Kidney glomerular epithelial cell (primary cell): ENCODE measurements around the gene UPP1.
A peak's percentile ranks its signal among the peaks of the same experiment; 100 is the strongest.
"Not testable (repeated sequence)": the region's sequence is repeated elsewhere in the genome, so short reads cannot be mapped to it uniquely, and the experiment has no call there.

ENCODE experiments used
- DNase-seq: peaks from one replicate; lab custom pipeline; 2025; lab: John Stamatoyannopoulos, UW

UPP1 gene

GRCh38 chr7:48089046-48090003 lies at the start of gene UPP1:
TSS of gene UPP1 (plus strand) at chr7:48089265. CDS start at chr7:48094784, 5,519 bp downstream.
- DNase-seq, result no peak

- DNase-seq, result no peak
These were observed 48.0 kb upstream of the UPP1 start for GRCh38 chr7:48040944-48041652.

DNA sequence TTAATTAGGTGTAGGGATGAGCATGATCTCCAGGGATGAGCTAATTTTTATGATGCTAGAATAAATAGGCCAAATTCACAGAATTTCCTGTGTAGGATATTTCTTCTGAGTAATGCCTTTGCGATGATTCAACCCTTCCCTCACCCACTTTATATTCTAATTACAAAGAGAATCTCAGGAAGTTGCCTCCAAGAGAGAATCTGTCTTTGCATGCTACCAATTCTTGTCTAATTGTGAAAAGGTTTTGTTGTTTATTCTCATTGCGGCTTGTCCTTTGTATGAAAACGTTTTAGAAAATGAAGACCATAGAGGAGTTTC lies 47.5 kb upstream of the UPP1 start:
- DNase-seq, result peak; percentile 33

- DNase-seq, result no peak
These were observed 46.8 kb upstream of the UPP1 start for GRCh38 chr7:48042216-48042615.

DNA sequence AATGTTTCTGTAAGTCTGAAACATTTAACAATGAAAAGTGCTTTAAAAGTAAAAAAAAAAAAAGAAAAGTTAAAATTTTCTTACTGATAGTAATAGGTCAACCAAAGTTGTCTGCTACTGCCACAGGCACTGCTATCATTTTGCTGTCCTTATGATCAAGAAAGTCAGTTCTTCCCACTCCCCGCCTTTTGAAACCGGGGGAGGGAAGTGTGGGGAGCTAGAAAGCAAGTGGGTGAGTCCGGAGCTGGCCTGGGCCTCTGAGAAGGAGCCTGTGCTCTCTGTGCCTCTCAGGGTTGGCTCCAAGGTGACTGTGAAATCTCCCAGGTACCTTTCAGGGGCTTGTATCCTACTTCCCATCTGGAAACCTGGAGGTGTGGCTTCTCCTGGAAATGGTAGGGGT lies 46.4 kb upstream of the UPP1 start:
- DNase-seq, result no peak

DNA sequence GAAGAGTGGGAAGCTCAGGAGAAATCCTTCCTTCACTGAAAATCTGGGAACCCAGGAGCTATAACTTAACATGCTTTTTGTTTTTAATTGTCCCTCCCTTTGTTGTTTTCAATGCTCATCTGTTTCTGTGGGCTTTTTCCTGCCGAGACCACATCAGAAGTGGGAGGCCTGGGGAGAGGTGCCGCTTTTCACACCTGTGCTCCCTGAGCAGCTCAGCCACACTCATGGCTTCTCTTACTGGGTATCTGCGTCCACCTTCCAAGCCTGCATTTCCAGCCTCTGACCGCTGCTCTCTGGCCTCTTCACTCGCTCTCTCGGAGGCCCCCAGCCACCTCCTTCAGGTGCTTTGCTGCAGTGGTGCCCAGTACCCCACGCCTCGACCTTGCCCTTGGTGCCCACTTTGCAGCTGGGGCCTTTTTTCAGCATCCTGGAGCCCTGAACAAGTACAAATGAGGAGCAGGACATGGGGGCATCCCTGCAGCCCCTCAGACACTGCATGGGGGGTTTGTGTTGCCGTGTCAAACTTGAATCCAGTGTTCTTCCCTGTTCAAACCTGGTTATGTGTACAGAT lies 43.8 kb upstream of the UPP1 start:
- no peak for DNase-seq

- DNase-seq, result no peak
These were observed 42.6 kb upstream of the UPP1 start for GRCh38 chr7:48046458-48046857.

DNA sequence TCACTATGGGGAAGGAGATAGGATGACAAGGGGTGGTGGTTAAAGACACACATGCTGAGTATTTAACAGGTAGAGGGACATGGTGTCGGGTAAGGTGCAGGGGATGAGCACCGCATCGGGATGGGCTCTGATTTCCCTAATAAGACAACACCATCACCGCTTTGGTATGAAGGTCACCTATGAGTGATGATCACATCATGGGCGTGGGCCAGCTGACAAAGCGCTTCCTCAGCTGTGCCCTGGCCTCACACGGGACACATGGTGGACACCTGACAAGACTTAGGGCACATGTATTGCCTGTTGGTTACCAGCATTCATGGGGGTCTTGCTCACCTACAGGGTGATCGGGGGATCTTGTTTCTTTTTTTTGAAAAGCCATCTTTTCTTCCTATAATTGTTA lies 41.0 kb upstream of the UPP1 start:
- DNase-seq, result no peak

- DNase-seq, result no peak
These were observed 39.2 kb upstream of the UPP1 start for GRCh38 chr7:48049850-48050249.

DNA sequence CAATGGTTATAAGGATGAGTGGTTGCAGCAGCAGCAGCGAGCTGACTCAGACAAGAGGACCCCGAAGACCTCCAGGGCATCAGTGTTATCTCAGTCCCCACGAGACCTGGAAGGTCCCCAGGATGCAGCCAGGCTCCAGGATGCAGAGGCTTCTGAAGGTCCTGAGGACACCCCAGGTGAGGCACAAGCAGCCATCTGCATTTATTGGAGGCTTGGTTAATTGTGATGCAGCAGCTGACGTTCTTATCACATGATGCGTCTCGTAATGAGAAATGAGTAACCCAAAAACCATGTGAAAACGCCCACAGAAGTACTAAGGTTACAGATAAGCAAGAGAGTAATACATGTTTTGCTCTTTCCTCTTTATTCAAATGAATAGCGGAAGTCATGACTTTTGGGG lies 36.3 kb upstream of the UPP1 start:
- no peak for DNase-seq

DNA sequence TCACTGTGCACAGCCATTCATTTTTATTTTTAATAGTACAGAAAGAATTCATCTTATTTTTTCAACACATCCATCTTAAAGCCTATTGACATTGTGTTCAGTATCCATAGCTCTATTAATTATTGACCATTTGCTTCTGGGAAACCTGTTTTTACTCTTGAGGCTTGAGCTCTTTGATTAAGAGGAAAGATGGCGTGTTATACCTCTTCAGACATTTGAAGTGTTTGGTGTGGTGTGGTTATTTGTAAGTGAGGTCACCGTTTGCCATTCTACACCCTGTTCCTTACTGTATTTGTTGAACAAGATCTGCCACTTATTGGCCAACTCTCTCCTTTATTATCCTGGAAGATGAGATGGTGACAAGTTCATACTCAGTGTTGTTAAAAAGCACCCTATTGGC lies 35.3 kb upstream of the UPP1 start:
- no peak for DNase-seq

- no peak for DNase-seq
These were observed 30.1 kb upstream of the UPP1 start for GRCh38 chr7:48058990-48059389.

DNA sequence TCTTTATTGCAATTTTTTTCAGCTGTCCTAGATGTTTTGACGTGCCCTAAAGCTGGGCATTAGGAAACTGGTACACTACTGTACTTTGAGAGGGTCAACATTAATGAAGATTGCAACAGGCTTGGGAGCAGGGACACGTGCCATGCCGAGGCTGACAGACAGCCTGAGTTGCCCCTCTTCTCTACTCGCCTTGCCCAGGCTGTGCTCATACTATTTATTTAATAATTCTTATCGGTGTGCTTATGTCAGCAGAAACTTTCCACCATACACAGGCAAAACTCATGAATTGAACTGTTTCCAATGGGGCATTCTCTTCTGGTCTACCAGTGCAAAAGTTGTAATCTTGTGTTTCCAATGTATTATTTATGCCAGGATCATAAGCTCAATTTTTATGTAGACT lies 29.4 kb upstream of the UPP1 start:
- no peak for DNase-seq

GRCh38 chr7:48063985-48064384 lies 25.1 kb upstream of the UPP1 start:
- DNase-seq, result no peak

DNA sequence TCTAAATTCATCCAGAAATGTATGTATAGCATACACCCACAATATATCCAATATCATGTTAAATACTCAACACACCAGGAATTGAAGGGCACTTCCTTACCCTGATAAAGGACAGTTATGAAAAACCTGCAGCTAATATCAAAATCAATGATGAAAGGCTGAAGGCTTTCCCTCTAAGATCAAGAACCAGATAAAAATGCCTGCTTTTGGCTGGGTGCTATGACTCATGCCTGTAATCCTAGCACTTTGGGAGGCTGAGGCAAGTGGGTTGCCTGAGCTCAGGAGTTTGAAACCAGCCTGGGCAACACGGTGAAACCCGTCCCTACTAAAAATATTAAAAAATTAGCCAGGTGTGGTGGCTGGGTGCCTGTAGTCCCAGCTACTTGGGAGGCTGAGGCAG lies 21.6 kb upstream of the UPP1 start:
- no peak for DNase-seq

DNA sequence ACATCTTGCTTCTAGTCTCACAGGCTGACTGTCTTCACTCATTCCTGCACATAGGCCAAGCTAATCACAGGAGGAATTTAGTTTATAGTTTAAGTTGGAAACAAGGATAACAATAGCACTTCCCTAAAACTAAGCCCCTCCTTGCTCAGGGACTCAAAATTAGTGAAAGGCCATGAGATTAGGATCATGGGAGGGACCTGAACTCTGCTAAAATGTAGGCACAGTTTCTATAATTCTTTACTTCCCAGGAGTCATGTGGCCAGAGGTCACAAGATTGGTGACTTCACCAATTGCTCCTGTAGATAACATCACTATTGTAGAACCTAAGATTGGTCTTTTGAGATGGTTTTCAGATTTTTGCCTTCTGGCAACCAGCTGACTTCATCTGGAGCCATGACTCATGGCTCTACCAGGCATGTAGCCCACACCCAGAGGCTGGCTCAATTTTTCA lies 14.8 kb upstream of the UPP1 start:
- no peak for DNase-seq

DNA sequence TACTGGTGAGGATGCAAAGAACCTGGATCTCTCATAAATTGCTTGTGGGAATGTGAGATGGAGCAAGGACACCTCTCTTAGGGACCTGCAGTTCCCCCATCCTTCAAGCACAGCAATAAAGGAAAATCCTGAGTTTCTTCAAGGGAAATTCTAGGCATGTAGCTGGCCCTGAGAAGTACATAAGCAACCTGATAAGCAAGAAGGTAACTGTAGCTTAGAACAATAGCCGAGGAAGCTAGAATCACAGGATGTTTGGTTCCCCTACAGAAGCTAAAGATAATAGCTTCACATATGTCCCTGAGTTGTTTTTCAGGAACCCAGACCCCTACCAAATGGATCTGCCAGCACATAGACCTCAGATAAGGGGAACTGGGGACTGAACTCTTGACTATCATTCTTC lies 11.6 kb upstream of the UPP1 start:
- no peak for DNase-seq

GRCh38 chr7:48078470-48078869 lies 10.6 kb upstream of the UPP1 start:
- DNase-seq, result no peak

- DNase-seq, result not testable (repeated sequence)
These were observed 6.7 kb upstream of the UPP1 start for GRCh38 chr7:48082378-48082777.

- DNase-seq, result peak; percentile 75
These were observed 5.8 kb upstream of the UPP1 start for GRCh38 chr7:48083114-48083830.

- DNase-seq, result peak; percentile 98
These were observed 4.2 kb upstream of the UPP1 start for GRCh38 chr7:48084727-48085432.

GRCh38 chr7:48085433-48085791 lies 3.7 kb upstream of the UPP1 start:
- no peak for DNase-seq
